HG02970 (cell line): ENCODE data around the gene JAK1.

Source experiments
- ATAC-seq: cut with Tn5 transposase; IDR thresholded peaks from one replicate; pipeline ENCODE4 v1.9.1; 2021; ENCODE audit warnings: mild to moderate bottlenecking, moderate library complexity, moderate number of reproducible peaks; ENCODE audit not compliant: unreplicated experiment, low FRiP score

Gene JAK1

GRCh38 chr1:64980745-64981600, 14.6 kb upstream of the JAK1 start:
- ATAC-seq: no peak

DNA sequence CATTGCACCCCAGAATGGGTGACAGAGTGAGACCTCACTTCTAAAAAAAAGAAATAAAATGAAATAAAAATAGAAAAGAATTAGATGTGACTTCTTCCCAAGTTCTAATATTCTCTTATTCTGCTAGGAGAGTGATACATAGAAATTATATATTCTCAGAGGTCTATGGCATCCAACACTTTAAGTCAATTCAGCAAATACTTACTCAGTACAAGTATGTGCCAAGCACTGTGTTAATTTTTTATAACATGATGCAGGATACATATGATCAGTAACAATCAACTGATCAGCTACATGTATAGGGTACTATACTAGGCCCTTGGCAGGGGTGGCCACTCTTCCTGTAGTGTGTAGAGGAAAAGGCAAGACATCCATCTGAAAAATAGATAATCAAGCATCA, 13.0 kb upstream of the JAK1 start:
- no peak for ATAC-seq

DNA sequence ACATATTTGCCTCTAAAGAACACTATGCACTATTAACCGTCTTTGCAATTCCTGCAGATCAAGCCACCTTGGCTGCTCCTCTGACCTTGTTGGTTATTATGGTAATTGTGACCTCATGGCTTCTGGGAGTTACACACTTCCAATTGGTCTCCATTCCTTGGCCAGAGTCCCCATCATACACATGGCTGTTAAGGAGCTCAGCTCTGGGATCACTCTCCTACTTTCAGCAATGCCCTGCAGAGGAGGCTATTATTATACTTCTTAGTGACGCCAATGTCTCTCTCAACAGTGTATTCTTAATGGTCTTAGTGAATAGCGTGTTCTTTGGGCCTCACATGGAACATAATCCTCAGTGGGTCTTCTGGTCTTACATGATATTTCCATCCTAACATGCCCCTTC, 10.0 kb upstream of the JAK1 start:
- ATAC-seq: no peak

DNA sequence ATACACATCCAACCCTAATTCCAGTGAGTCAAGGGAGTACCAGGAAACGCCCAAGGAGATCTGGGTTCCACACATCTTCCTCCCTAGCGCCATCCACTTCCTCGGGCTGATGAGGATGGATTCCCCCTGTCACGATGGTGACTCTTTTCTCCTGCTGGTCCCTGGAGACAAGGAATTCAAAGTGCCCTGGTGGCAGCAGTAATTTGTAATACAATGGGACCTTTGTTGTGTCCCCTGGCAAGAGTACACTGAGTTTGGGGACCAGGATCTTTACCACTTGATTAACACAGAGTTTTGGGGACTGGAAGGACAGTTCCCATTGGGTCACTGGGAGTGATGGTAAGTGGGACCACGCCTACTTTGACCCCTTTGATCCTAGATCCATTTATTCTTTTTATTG, 9.4 kb upstream of the JAK1 start:
- no peak for ATAC-seq

GRCh38 chr1:64975127-64975526, 8.8 kb upstream of the JAK1 start:
- ATAC-seq: no peak

GRCh38 chr1:64974288-64974825, 8.0 kb upstream of the JAK1 start:
- no peak for ATAC-seq

DNA sequence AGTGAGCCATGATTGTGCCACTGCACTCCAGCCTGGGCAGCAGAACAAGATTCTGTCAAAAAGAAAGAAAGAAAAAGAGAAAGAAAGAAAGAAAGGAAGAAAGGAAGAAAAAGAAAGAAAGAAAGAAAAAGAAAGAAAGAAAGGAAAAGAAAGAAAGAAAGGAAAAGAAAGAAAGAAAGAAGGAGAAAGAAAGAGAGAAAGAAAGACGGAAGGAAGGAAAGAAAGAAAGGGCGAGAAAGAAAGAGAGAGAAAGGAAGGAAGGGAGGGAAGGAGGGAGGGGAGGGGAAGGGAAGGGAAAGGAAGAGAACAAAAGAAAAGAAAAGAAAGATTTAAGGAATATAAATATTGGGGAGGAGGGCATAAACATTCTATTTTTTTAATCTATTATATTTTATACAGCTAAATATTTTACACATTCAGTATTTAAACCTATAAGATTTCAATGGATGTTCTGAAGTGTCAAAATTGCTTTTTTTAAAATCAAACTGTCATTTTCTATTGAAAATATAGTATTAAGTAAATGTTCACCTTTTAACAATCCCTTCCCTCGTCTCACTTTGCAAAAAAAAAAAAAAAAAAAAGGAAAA, 6.8 kb upstream of the JAK1 start:
- no peak for ATAC-seq

DNA sequence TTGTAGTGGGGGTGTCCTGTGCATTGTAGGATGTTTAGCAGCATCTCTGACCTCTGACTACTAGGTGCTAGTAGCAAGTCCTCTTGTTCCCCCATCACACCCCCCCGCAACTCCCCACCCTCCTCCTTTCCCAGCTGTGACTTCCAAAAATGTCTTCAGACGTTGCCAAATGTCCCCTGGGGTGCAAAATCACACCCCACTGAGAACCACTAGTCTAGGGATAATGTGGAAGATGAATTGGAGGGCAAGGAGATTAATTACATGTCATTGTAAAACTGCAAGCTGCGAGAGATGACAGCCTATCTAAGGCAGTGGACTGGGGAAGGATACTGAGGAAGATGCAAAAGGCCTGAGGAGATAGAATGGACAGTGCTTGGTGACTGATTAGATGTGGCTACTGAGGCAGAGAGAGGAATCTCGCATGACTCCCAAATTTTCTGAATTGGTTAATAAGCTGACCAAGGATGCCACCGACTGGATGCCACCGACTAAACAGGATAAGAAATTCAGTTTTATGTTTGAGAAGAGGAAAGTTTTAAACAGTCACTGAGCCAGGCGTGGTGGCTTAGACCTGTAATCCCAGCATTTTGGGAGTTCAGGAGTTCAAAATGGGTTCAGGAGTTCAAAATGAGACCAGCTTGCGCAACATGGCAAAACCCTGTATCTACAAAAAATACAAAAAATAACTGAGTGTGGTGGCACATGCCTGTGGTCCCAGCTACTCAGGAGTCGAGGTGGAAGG, 3.1 kb upstream of the JAK1 start:
- ATAC-seq: no peak

- ATAC-seq: no peak
Measured at GRCh38 chr1:64967381-64967780, 1.0 kb upstream of the JAK1 start.

DNA sequence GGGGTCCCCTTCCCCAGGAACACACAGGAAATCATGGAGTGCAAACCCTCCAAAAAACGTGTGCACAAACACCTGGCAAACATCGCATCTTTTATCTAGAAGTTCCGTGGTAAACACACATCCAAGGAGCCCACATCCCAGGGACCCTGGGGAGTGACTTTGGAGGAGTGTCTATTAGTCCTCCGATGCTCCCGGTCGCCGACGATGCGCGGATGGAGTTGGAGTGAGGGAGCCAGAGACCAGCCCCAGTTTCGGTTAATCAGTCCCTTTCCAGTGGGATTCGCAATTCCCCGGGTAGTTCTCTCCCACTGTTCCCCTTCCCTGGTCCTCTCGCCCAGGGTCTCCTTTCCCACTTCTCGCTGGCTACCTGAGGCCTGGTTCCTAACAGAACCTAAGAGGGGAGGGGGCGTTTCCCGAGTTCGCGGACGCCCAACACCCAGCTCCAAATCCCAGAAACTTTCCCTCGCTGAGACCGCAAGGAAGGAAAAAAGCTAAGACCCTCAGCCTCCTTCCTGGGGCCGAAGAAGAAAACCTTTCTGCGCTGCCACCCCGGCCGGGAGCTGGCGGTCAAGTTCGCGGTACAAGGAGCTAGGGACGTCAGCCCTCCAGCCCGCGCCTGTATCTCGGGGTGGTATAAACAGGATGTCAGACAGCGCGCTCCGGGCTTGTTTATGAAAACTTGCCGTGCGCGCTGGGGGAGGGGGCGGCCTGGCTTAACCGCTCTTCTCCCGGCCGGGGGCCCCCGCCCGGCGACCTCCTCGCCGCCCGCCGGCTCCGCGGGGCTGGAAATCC, 787 bp downstream of the JAK1 start:
- ATAC-seq: peak; percentile 45

DNA sequence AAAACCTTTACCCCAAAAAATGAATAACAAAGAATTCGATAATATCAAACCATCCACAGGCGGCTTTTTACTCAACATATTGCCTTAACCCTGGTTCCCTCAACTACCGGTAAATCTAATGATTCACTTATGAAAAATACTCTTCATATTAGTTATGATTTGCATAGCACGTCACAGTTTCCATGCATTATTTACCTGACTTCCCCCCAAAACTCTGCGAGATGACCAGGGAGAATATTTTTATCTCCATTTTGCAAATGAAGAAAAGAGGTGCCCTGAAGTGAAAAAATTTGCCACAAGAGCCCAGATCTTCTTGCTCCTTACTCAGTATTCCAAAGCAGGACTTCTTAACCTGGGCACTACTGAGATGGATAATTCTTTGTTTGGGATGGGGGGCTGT, 2.9 kb downstream of the JAK1 start:
- no peak for ATAC-seq

DNA sequence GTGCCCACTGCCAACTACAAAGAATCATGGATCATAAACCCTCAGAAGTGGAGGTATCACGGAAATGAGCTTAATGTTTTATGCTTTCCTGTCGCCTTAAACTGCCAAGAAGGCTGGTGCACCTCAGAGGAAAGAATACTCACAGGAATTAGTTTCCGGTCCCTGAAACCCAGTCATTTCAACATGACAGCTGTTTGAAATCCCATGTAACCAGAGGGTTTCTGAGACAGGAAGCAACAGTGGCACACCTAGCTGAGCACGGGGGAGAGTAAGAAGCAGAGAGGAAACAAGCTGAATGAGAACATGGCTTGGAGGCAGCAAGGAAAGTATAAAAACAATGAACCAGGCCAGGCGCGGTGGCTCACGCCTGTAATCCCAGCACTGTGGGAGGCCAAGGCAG, 3.9 kb downstream of the JAK1 start:
- ATAC-seq: no peak

- no peak for ATAC-seq
Measured at GRCh38 chr1:64961923-64962322, 4.4 kb downstream of the JAK1 start.

DNA sequence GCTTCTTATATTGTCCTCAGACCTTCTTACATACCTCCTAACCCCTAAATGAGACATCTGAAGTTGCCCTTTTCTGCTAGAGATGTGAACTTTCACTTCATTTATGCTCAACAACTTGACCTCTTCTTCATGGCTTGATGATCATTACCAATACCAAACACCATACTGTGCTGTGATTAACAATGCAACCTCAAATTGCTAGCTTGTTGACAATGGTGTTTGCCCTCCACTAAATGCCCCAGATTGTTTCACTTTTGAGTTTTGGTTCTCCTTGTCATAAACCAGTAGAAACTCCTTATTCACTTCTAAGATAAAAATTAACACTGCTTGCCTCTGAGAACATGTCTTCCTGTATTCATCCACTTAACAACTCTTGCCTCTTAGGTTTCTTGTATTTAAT, 5.6 kb downstream of the JAK1 start:
- ATAC-seq: peak; percentile 53

DNA sequence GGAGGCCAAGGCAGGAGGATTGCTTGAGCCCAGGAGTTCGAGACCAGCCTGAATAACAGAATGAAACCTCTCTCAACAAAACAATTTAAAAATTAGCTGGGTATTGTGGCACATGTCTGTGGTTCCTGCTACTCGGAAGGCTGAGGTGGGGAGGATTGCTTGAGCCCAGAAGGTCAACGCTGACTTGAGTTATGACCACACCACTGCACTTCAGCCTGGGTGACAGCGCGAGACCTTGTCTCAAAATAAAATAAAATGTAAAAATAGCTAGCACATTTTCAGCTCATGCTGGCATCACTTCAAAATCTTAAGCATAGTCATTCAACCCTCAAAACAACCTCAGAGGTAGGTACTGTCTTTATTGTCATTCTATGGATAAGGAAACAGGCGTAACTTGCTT, 6.4 kb downstream of the JAK1 start:
- ATAC-seq: no peak

DNA sequence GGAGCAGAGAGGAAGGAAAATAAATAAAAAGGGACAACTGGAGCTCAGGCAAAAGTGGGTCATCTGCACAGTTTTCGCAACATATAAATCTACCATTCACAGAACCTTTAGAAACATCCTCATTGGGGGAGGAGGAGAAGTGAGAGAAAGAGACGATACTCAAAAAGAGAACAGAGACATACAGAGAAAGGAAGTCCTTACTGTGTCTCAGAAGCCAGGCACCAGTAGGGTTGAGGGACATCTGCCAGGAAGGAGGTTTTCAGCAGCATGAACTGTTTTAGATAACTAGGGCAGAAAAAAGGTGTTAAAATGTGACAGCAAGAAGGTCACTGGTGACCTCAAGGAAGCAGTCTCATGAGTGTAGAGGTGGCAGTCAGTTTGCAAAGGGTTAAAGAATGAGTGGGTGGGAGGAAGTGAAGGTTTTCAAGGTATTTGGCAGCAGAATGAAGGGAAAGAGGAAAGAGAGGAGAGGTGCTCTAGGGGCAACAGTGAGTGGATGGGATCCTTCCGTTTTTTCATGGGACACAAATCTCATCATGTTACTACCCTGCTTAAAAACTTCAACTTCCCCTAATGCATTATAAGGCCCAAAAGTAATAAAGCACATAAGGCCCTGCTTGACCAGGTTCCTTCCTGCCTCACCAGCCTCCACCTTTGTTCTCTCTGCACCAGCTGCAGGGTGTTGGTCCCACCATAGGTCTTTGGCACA, 9.5 kb downstream of the JAK1 start:
- peak; percentile 75 for ATAC-seq

- ATAC-seq: no peak
Measured at GRCh38 chr1:64956010-64956640, 10.2 kb downstream of the JAK1 start.

GRCh38 chr1:64955097-64956009, 11.0 kb downstream of the JAK1 start:
- no peak for ATAC-seq
